ENCODE results near the gene DSCAML1. TPM values are rescaled to one million over a fixed set of nuclear protein-coding genes. Genes with fewer than 3 reads are reported as not detected.

DSCAML1 gene
- total and polyA plus RNA-seq, 3 donors from 2014 or later: 1.6 to 6.1 (median 3.0) TPM

- Histone ChIP-seq H3K4me3 (no peak overlapping the region), H3K4me1 (no peaks in the 10 kb centered on the region), H3K27me3 (no peaks in the 10 kb centered on the region), H3K27ac (no peak overlapping the region), H3K36me3 (ENCODE audit: low read depth, missing control alignments) (no peaks in the 10 kb centered on the region), H3K9me3 (no peaks in the 10 kb centered on the region)
- intact Hi-C loops (cut with DNase I; ENCODE audit: low total_unique reads): no loop called here
- DNase-seq: no peak
- WGBS, 2 donors: 61 to 71% methylated on average over 4 of the region's 4 CpGs
- TF ChIP-seq CTCF (IDR thresholded peaks at IDR 0.05): no peak
- TF ChIP-seq POLR2A (IDR thresholded peaks at IDR 0.05): no peak
Measured at GRCh38 chr11:117684731-117685130, 112.3 kb downstream of the DSCAML1 start.

GRCh38 chr11:117684111-117684510 lies 112.9 kb downstream of the DSCAML1 start:
- intact Hi-C loops (cut with DNase I; ENCODE audit: low total_unique reads): no loop called here
- WGBS, 2 donors: 53 to 73% methylated on average over 3 of the region's 3 CpGs

GRCh38 chr11:117681438-117681837 lies 115.6 kb downstream of the DSCAML1 start:
- no peaks in the 10 kb centered on the region for H3K36me3 ChIP-seq (ENCODE audit: low read depth, missing control alignments)
- no peak for TF ChIP-seq POLR2A (IDR thresholded peaks at IDR 0.05)

More at GRCh38 chr11:117684111-117684510, 112.9 kb downstream of the DSCAML1 start:
- Histone ChIP-seq H3K27ac (no peak overlapping the region), H3K4me1 (no peaks in the 10 kb centered on the region), H3K27me3 (no peaks in the 10 kb centered on the region), H3K4me3 (no peak overlapping the region), H3K9me3 (no peaks in the 10 kb centered on the region), H3K36me3 (ENCODE audit: low read depth, missing control alignments) (no peaks in the 10 kb centered on the region)
- DNase-seq: no peak
- TF ChIP-seq POLR2A (IDR thresholded peaks at IDR 0.05) (no peak), CTCF (IDR thresholded peaks at IDR 0.05) (no peak)

GRCh38 chr11:117679461-117679860 lies 117.6 kb downstream of the DSCAML1 start:
- Histone ChIP-seq H3K4me1 (peaks cover 3% of the 10 kb centered on the region), H3K36me3 (ENCODE audit: low read depth, missing control alignments) (no peaks in the 10 kb centered on the region), H3K4me3 (no peak overlapping the region), H3K27me3 (no peaks in the 10 kb centered on the region), H3K9me3 (no peaks in the 10 kb centered on the region), H3K27ac (no peak overlapping the region)
- 81 to 89% methylated on average over 3 of the region's 3 CpGs for WGBS, 2 donors
- intact Hi-C loops (cut with DNase I; ENCODE audit: low total_unique reads): no loop called here
- no peak for DNase-seq
- no peak for TF ChIP-seq POLR2A (IDR thresholded peaks at IDR 0.05)
- no peak for TF ChIP-seq CTCF (IDR thresholded peaks at IDR 0.05)

More at GRCh38 chr11:117681438-117681837, 115.6 kb downstream of the DSCAML1 start:
- H3K9me3 ChIP-seq: no peaks in the 10 kb centered on the region
- intact Hi-C loops (cut with DNase I; ENCODE audit: low total_unique reads): no loop called here
- H3K4me1 ChIP-seq: no peaks in the 10 kb centered on the region
- no peak overlapping the region for H3K4me3 ChIP-seq
- no peaks in the 10 kb centered on the region for H3K27me3 ChIP-seq
- H3K27ac ChIP-seq: no peak overlapping the region
- 91 to 94% methylated on average over 1 of the region's 1 CpG for WGBS, 2 donors
- DNase-seq: no peak

- Histone ChIP-seq H3K4me3 (no peak overlapping the region), H3K36me3 (ENCODE audit: low read depth, missing control alignments) (no peaks in the 10 kb centered on the region), H3K4me1 (peaks cover 3% of the 10 kb centered on the region), H3K9me3 (no peaks in the 10 kb centered on the region), H3K27ac (no peak overlapping the region), H3K27me3 (no peaks in the 10 kb centered on the region)
- DNase-seq: no peak
- 86 to 90% methylated on average over 14 to 18 of the region's 18 CpGs for WGBS, 2 donors
- TF ChIP-seq POLR2A (IDR thresholded peaks at IDR 0.05): no peak
- TF ChIP-seq CTCF (IDR thresholded peaks at IDR 0.05): no peak
- intact Hi-C loops (cut with DNase I; ENCODE audit: low total_unique reads): no loop called here
Measured at GRCh38 chr11:117678658-117679406, 118.2 kb downstream of the DSCAML1 start.

Measured in testis (tissue), 3 donors.